PC-9 (cell line): ENCODE data around the gene PTH1R. TPM values are rescaled to one million over a fixed set of nuclear protein-coding genes. Genes with fewer than 3 reads are reported as not detected.

Experiments used
- BruUV-seq: library from RNA; stranded (reverse); fragments of 400-500 nt; replicated peaks from 2 replicates; lab custom pipeline; 2021; lab: Mats Ljungman, UMichigan
- CTCF ChIA-PET: fragments of 300-600 bp; sonication (Branson Sonifier 250); formaldehyde crosslinking; loops from one replicate; lab custom pipeline; 2022; ENCODE audit warnings: antibody characterized with exemption; lab: Charles Lee
- POLR2A ChIA-PET: fragments of 300-600 bp; sonication (Branson Sonifier 250); formaldehyde crosslinking; loops from one replicate; lab custom pipeline; 2022; ENCODE audit warnings: antibody characterized with exemption; ENCODE audit not compliant: unreplicated experiment; lab: Charles Lee
- DNase-seq, 2 experiments: peaks; one replicate each; pipeline versions ENCODE4 v3.0.0 to v3.0.0-alpha.2; 2015 to 2022; ENCODE audit warnings: mixed read lengths in 1 of 2
- H2AFZ ChIP-seq: fragments of 200-600 bp; sonication (generic); 2 replicates; pipeline ENCODE4 v1.8.1; 2017; ENCODE audit warnings: antibody characterized with exemption
- H3F3A ChIP-seq: fragments of 200-600 bp; sonication (generic); 2 replicates; pipeline ENCODE4 v1.8.1; 2017; ENCODE audit warnings: antibody characterized with exemption, mild to moderate bottlenecking, low read depth; ENCODE audit not compliant: insufficient read depth
- H3K27ac ChIP-seq: fragments of 200-600 bp; sonication (generic); 2 replicates; pipeline ENCODE4 v1.6.1; 2016; ENCODE audit warnings: mixed run types
- H3K27me3 ChIP-seq: fragments of 200-600 bp; sonication (generic); 2 replicates; pipeline ENCODE4 v1.6.1; 2016; ENCODE audit warnings: low read depth, mixed run types; ENCODE audit not compliant: insufficient read depth
- H3K36me3 ChIP-seq: fragments of 200-600 bp; sonication (generic); 2 replicates; pipeline ENCODE4 v1.6.1; 2016; ENCODE audit warnings: low read depth, mixed run types
- H3K4me1 ChIP-seq: fragments of 200-600 bp; sonication (generic); replicated peaks from 2 replicates; pipeline ENCODE4 v1.6.1; 2016; ENCODE audit warnings: mixed run types; ENCODE audit not compliant: insufficient read depth
- H3K4me2 ChIP-seq: fragments of 200-600 bp; sonication (generic); 2 replicates; pipeline ENCODE4 v1.6.1; 2017; ENCODE audit warnings: mixed run types
- H3K4me3 ChIP-seq: fragments of 200-600 bp; sonication (generic); 2 replicates; pipeline ENCODE4 v1.6.1; 2016; ENCODE audit warnings: mixed run types
- H3K79me2 ChIP-seq: fragments of 200-600 bp; sonication (generic); 2 replicates; pipeline ENCODE4 v1.6.1; 2017; ENCODE audit warnings: low read depth, mixed run types
- H3K9me2 ChIP-seq: fragments of 200-600 bp; sonication (generic); 2 replicates; pipeline ENCODE4 v1.8.1; 2017; ENCODE audit warnings: mild to moderate bottlenecking; ENCODE audit not compliant: insufficient read depth
- H3K9me3 ChIP-seq: fragments of 200-600 bp; sonication (generic); 2 replicates; pipeline ENCODE4 v1.8.1; 2016; ENCODE audit warnings: low read depth; ENCODE audit not compliant: insufficient read depth
- H4K20me1 ChIP-seq: fragments of 200-600 bp; sonication (generic); 2 replicates; pipeline ENCODE4 v1.8.1; 2017; ENCODE audit not compliant: insufficient read depth
- EZH2 ChIP-seq: fragments of 200-600 bp; sonication (generic); IDR thresholded peaks from 2 replicates; pipeline ENCODE4 v1.8.0; 2017; ENCODE audit warnings: antibody characterized with exemption, low read depth
- intact Hi-C: fragments of 100-400 bp; cut with micrococcal nuclease; formaldehyde crosslinking; loops from one replicate; pipeline ENCODE4 v1.10.0; 2022; ENCODE audit not compliant: unreplicated experiment
- total RNA-seq: library from RNA; stranded (reverse); gene quantifications from 2 replicates; pipeline ENCODE4 v1.2.3, GENCODE V29; 2021
- TF ChIP-seq, protein P1 (sequence below): fragments of 200-600 bp; sonication (generic); conservative IDR thresholded peaks from 2 replicates; pipeline ENCODE4 v1.6.1; 2017; ENCODE audit warnings: mixed run types, antibody characterized with exemption, mild to moderate bottlenecking, moderate library complexity

Gene PTH1R
- total RNA-seq, 1 experiment from 2014 or later: not detected

DNA sequence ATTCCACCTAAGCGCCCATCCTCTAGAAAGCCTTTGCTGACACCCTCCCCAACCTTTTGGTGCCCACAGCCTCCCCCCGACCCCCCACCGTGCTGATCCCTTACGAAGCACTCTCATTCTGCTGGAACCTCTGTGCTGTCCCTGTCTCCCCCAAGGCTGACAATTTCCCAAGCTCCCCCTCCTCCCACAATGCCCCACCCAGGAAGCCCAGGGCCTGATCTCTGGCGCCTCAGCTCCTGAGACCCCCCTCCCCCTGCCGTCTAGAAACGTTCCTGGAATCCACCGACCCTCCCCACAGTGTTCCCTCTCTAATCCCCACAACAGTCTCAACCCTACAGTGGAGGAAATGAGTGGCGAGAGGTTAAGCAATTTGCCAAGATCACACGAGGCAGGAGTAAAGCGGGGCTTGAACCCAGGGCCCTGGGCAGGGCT, 32.6 kb upstream of the PTH1R start:
- Histone ChIP-seq H3K9me3 (0 out of 2 replicates have a peak, but pooled peaks cover 6% of the 10 kb centered on the region), H3K4me1 (0 out of 2 replicates have a peak, but pooled peaks cover 5% of the 10 kb centered on the region), H3F3A (no peaks in the 10 kb centered on the region), H3K27me3 (no peaks in the 10 kb centered on the region), H3K9me2 (no peaks in the 10 kb centered on the region), H3K27ac (no peak overlapping the region), H2AFZ (no peak overlapping the region), H4K20me1 (no peaks in the 10 kb centered on the region), H3K79me2 (no peaks in the 10 kb centered on the region), H3K4me3 (no peak overlapping the region), H3K36me3 (no peaks in the 10 kb centered on the region), H3K4me2 (peak overlapping the region; percentile 80)
- BruUV-seq: no TSS peak
- TF ChIP-seq, protein P1, sequence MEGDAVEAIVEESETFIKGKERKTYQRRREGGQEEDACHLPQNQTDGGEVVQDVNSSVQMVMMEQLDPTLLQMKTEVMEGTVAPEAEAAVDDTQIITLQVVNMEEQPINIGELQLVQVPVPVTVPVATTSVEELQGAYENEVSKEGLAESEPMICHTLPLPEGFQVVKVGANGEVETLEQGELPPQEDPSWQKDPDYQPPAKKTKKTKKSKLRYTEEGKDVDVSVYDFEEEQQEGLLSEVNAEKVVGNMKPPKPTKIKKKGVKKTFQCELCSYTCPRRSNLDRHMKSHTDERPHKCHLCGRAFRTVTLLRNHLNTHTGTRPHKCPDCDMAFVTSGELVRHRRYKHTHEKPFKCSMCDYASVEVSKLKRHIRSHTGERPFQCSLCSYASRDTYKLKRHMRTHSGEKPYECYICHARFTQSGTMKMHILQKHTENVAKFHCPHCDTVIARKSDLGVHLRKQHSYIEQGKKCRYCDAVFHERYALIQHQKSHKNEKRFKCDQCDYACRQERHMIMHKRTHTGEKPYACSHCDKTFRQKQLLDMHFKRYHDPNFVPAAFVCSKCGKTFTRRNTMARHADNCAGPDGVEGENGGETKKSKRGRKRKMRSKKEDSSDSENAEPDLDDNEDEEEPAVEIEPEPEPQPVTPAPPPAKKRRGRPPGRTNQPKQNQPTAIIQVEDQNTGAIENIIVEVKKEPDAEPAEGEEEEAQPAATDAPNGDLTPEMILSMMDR: no peak
- no peak for TF ChIP-seq EZH2
- DNase-seq: no peak
- intact Hi-C loops: loop anchor here (1.0 kb wide), 1 partner anchor 140 kb away; no protein-coding TSS in a partner anchor
- ChIA-PET POLR2A (no interaction called here), CTCF (interaction anchor here (0.8 kb wide), 1 partner anchor 131 kb away, joined by 4 read pairs; no protein-coding TSS in a partner anchor)

DNA sequence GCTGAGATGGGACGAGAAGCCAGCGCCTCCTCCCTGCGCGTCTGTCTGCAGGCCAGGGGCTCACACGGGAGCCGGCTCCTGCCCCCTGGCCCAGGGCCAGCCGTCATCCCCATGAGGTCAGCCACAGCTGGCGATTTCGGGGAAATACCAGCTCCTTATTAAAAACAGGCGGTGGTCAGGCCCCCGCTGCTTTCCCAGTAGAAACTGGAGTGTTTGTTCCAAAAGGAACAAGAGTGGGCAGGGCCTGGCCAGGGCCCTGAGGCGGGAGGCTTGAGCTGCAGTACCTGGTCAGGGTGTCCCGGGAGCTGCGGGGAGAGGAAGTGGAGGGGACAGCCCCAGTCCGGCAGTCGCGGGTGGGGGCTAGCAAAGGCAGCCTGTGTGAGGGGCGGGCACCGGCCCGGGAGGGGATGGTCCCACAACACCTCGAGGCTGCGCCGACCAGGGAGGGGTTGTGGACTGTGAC, 32.1 kb upstream of the PTH1R start:
- Histone ChIP-seq H3K27me3 (no peaks in the 10 kb centered on the region), H3K27ac (no peak overlapping the region), H3K4me1 (0 out of 2 replicates have a peak, but pooled peaks cover 5% of the 10 kb centered on the region), H2AFZ (peak overlapping the region; percentile 93), H3K36me3 (no peaks in the 10 kb centered on the region), H3K4me2 (peak overlapping the region; percentile 80), H3K9me2 (no peaks in the 10 kb centered on the region), H3K9me3 (0 out of 2 replicates have a peak, but pooled peaks cover 5% of the 10 kb centered on the region), H3K79me2 (no peaks in the 10 kb centered on the region), H3K4me3 (peak overlapping the region; percentile 59; the same call in 1 of the 2 replicates), H4K20me1 (no peaks in the 10 kb centered on the region), H3F3A (no peaks in the 10 kb centered on the region)
- TF ChIP-seq, protein P1: no peak
- no peak for TF ChIP-seq EZH2
- intact Hi-C loops: loop anchor here (1.0 kb wide), 1 partner anchor 140 kb away; no protein-coding TSS in a partner anchor
- ChIA-PET CTCF (interaction anchor here (0.6 to 0.9 kb wide), 5 partner anchors 21 to 1165 kb away, joined by 3 to 13 read pairs (median 4); no protein-coding TSS in a partner anchor), POLR2A (no interaction called here)
- BruUV-seq: TSS peak; percentile 95
- DNase-seq: no peak

DNA sequence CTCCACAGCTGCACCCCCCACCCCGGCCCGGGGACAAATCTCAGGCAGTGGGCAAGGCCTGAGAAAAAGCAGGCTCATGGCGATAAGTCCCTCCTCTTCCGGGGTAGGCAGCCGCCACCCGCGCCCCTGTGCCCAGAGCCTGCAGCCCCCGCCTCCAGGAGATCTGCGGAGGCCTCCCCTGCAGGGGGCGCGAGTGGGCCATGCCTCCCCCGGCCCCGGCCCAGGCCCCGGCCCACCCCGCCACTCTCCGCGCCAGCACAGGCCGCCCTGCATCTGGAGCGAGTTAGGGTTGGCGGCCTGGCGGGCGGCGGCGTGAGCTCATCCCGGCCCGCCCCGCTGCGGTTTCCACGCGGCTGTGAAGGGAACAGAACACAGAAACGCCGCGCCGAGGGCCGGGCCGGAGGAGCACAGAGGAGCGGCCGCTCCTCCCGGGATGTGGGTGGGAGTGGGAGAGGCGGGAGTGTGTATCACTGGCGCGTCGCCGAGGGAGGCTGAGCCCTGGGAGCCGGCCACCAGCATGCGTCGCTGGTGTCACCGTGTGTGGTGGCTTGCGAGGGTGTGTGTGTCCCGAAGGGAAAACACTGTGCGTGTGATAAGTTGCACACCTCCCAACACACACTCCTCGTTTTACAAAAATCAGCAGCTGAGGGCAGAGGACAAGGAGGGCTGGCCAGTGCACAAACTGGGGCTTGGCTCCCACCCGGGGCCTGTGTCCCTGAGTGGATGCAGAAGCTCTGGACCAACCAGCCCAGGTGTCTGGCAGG, 31.5 kb upstream of the PTH1R start:
- no peaks in the 10 kb centered on the region for H3K9me2 ChIP-seq
- no peaks in the 10 kb centered on the region for H3K79me2 ChIP-seq
- DNase-seq: peak in 1 of 2 experiments; percentile 88
- peak overlapping the region; percentile 80 for H3K4me2 ChIP-seq
- H3K4me1 ChIP-seq: 0 out of 2 replicates have a peak, but pooled peaks cover 5% of the 10 kb centered on the region
- ChIA-PET POLR2A (interaction anchor here (0.5 kb wide), 1 partner anchor 535 kb away, joined by 4 read pairs; the partner anchor contains the start of gene PTPN23), CTCF (interaction anchor here (0.6 to 0.9 kb wide), 7 partner anchors 20 to 1166 kb away, joined by 3 to 13 read pairs (median 6); no protein-coding TSS in a partner anchor)
- BruUV-seq: TSS peak; percentile 34
- no peaks in the 10 kb centered on the region for H3K36me3 ChIP-seq
- intact Hi-C loops: loop anchor here (1.0 to 2.0 kb wide), 2 partner anchors 63 to 141 kb away; no protein-coding TSS in a partner anchor
- H4K20me1 ChIP-seq: no peaks in the 10 kb centered on the region
- TF ChIP-seq EZH2: no peak
- TF ChIP-seq, protein P1: peak; percentile 48; the same call in 1 of the 2 replicates
- H2AFZ ChIP-seq: peak overlapping the region; percentile 93
- peak overlapping the region; percentile 59; the same call in 1 of the 2 replicates for H3K4me3 ChIP-seq
- no peaks in the 10 kb centered on the region for H3F3A ChIP-seq
- no peaks in the 10 kb centered on the region for H3K27me3 ChIP-seq
- H3K27ac ChIP-seq: no peak overlapping the region
- 0 out of 2 replicates have a peak, but pooled peaks cover 2% of the 10 kb centered on the region for H3K9me3 ChIP-seq
